Hematopoietic multipotent progenitor cell treated with erythropoietin and hydrocortisone succinate and interleukin-3 and kit ligand, for 8 days (in vitro differentiated cells): ENCODE measurements around the gene COL1A1.

Experiments
- DNase-seq: peaks from one replicate; pipeline ENCODE4 v3.0.0-alpha.2; 2015

The COL1A1 gene

GRCh38 chr17:50213026-50214022 is 11.9 kb upstream of the COL1A1 start:
- DNase-seq: no peak

GRCh38 chr17:50212121-50212843 is 10.9 kb upstream of the COL1A1 start:
- peak; percentile 6 for DNase-seq

- no peak for DNase-seq
These were observed 10.1 kb upstream of the COL1A1 start for GRCh38 chr17:50211249-50212120.

GRCh38 chr17:50210240-50211225 is 9.1 kb upstream of the COL1A1 start:
- DNase-seq: no peak

GRCh38 chr17:50209472-50210239 is 8.2 kb upstream of the COL1A1 start:
- no peak for DNase-seq

GRCh38 chr17:50209133-50209471 is 7.7 kb upstream of the COL1A1 start:
- DNase-seq: no peak

GRCh38 chr17:50208611-50209061 is 7.2 kb upstream of the COL1A1 start:
- peak; percentile 79 for DNase-seq

- DNase-seq: no peak
These were observed 6.5 kb upstream of the COL1A1 start for GRCh38 chr17:50207792-50208567.

- no peak for DNase-seq
These were observed 5.9 kb upstream of the COL1A1 start for GRCh38 chr17:50207315-50207714.

- DNase-seq: peak; percentile 37
These were observed 5.3 kb upstream of the COL1A1 start for GRCh38 chr17:50206604-50207293.

- DNase-seq: no peak
These were observed 4.6 kb upstream of the COL1A1 start for GRCh38 chr17:50205963-50206505.

GRCh38 chr17:50205111-50205962 is 3.9 kb upstream of the COL1A1 start:
- no peak for DNase-seq

- DNase-seq: no peak
These were observed 3.0 kb upstream of the COL1A1 start for GRCh38 chr17:50204431-50204830.

- no peak for DNase-seq
These were observed 2.3 kb upstream of the COL1A1 start for GRCh38 chr17:50203604-50204345.

- no peak for DNase-seq
These were observed 1.7 kb upstream of the COL1A1 start for GRCh38 chr17:50203086-50203485.

- peak; percentile 83 for DNase-seq
These were observed 765 bp downstream of the COL1A1 start for GRCh38 chr17:50200457-50201275.
